Endothelial cell of umbilical vein (primary cell): Measurements from ENCODE around the gene TRPT1. TPM values are rescaled to one million over a fixed set of nuclear protein-coding genes. Genes with fewer than 3 reads are reported as not detected.

Experiments
- BruUV-seq: library from RNA; stranded (reverse); fragments of 400-500 nt; replicated peaks from 2 replicates; lab custom pipeline; 2021; lab: Mats Ljungman, UMichigan
- CTCF ChIA-PET: fragments of 300-600, 350-600 bp; sonication (Branson Sonifier 250); formaldehyde crosslinking; loops from one replicate; lab custom pipeline; 2021; ENCODE audit warnings: antibody characterized with exemption, inconsistent platforms; lab: Charles Lee
- POLR2A ChIA-PET: fragments of 300-600, 350-600 bp; sonication (Branson Sonifier 250); formaldehyde crosslinking; loops from one replicate; lab custom pipeline; 2021; ENCODE audit warnings: antibody characterized with exemption, inconsistent platforms; lab: Charles Lee
- DNase-seq: peaks from one replicate; pipeline ENCODE4 v3.0.0-alpha.2; 2011; ENCODE audit warnings: low read depth, low spot score
- FAIRE-seq: peaks from 2 replicates; lab custom pipeline; 2011; peaks lifted over from hg19 to GRCh38; lab: Jason Lieb, UNC
- H2AFZ ChIP-seq: 2 replicates; pipeline ENCODE4 v1.6.0; 2012; ENCODE audit warnings: low read depth, low read length, control low read depth, inconsistent platforms
- H3K27ac ChIP-seq: 2 replicates; pipeline ENCODE4 v1.5.1; 2011; ENCODE audit warnings: low read depth, mild to moderate bottlenecking, control low read depth, low read length, moderate library complexity; ENCODE audit not compliant: insufficient read depth
- H3K27me3 ChIP-seq, 2 experiments: 2 replicates each; pipeline versions ENCODE4 v1.6.0 to v1.6.1; 2011; ENCODE audit warnings: low read length in 2 of 2, mixed read lengths in 1 of 2; ENCODE audit not compliant: control insufficient read depth in 2 of 2, insufficient read depth in 2 of 2
- H3K36me3 ChIP-seq, 2 experiments: 2 replicates in 1 of 2; 3 replicates in 1 of 2; pipeline ENCODE4 v1.5.1; 2011; ENCODE audit warnings: low read length in 2 of 2, mild to moderate bottlenecking in 1 of 2, moderate library complexity in 1 of 2; ENCODE audit not compliant: control insufficient read depth in 2 of 2, insufficient read depth in 2 of 2; ENCODE audit errors: extremely low read depth in 1 of 2
- H3K4me1 ChIP-seq: 3 replicates; pipeline ENCODE4 v1.5.1; 2011; ENCODE audit warnings: mild to moderate bottlenecking, low read length; ENCODE audit not compliant: control insufficient read depth, insufficient read depth; ENCODE audit errors: extremely low read depth
- H3K4me2 ChIP-seq: 2 replicates; pipeline ENCODE4 v1.6.1; 2011; ENCODE audit warnings: low read length, control low read depth, mixed read lengths; ENCODE audit not compliant: insufficient read depth
- H3K4me3 ChIP-seq, 3 experiments: fragments of 200-600 bp in 1 of 3; sonication (generic), shearing (Covaris generic) in 1 of 3; replicated peaks in 1 of 3; 2 replicates each; pipeline ENCODE4 v1.5.1; 2011 to 2016; ENCODE audit warnings: control low read depth in 3 of 3, low read length in 3 of 3, mild to moderate bottlenecking in 2 of 3, inconsistent platforms in 1 of 3, low read depth in 1 of 3, moderate library complexity in 1 of 3; ENCODE audit not compliant: insufficient read depth in 1 of 3
- H3K79me2 ChIP-seq: 2 replicates; pipeline ENCODE4 v1.6.0; 2012; ENCODE audit warnings: low read length, inconsistent platforms; ENCODE audit not compliant: control insufficient read depth, insufficient read depth
- H3K9ac ChIP-seq: replicated peaks from 2 replicates; pipeline ENCODE3; 2011; ENCODE audit warnings: low read length, control low read depth; ENCODE audit not compliant: insufficient read depth; ENCODE audit errors: extremely low read depth
- H3K9me1 ChIP-seq: replicated peaks from 3 replicates; pipeline ENCODE4 v1.6.0; 2011; ENCODE audit warnings: mild to moderate bottlenecking, low read length; ENCODE audit not compliant: control insufficient read depth, insufficient read depth; ENCODE audit errors: extremely low read depth
- H3K9me3 ChIP-seq: replicated peaks from 2 replicates; pipeline ENCODE4 v1.5.1; 2012; ENCODE audit warnings: low read length, inconsistent platforms; ENCODE audit not compliant: control insufficient read depth, insufficient read depth
- H4K20me1 ChIP-seq: replicated peaks from 2 replicates; pipeline ENCODE3; 2011; ENCODE audit warnings: mild to moderate bottlenecking, low read length; ENCODE audit not compliant: control insufficient read depth, insufficient read depth; ENCODE audit errors: extremely low read depth
- EZH2 ChIP-seq: IDR thresholded peaks from 2 replicates; pipeline ENCODE4 v1.6.1; 2012; ENCODE audit warnings: borderline replicate concordance, low read depth, mild to moderate bottlenecking, moderate library complexity, low read length, inconsistent platforms; ENCODE audit not compliant: severe bottlenecking
- FOS ChIP-seq: IDR thresholded peaks from 2 replicates; pipeline ENCODE4 v1.6.1; 2011; ENCODE audit warnings: mild to moderate bottlenecking, low read length, moderate library complexity, borderline replicate concordance; ENCODE audit not compliant: insufficient read depth
- GATA2 ChIP-seq: IDR thresholded peaks from 2 replicates; pipeline ENCODE4 v1.7.0; 2011; ENCODE audit warnings: low read depth, mild to moderate bottlenecking, moderate library complexity, mixed read lengths, low read length; ENCODE audit not compliant: insufficient read length, insufficient read depth
- JUN ChIP-seq: IDR thresholded peaks from 2 replicates; pipeline ENCODE4 v1.6.1; 2011; ENCODE audit warnings: borderline replicate concordance, low read depth; ENCODE audit not compliant: insufficient read length, insufficient read depth
- MYC ChIP-seq: IDR thresholded peaks from one replicate; pipeline ENCODE4 v1.6.1; 2011; ENCODE audit warnings: mild to moderate bottlenecking, low read depth, low read length
- POLR2A ChIP-seq: IDR thresholded peaks from 2 replicates; pipeline ENCODE4 v1.6.1; 2012; ENCODE audit warnings: low read depth, mild to moderate bottlenecking, control low read depth, low read length
- POLR2AphosphoS5 ChIP-seq: IDR thresholded peaks from 2 replicates; pipeline ENCODE4 v1.6.1; 2012; ENCODE audit warnings: low read depth, mild to moderate bottlenecking, control low read depth, low read length, moderate library complexity; ENCODE audit not compliant: insufficient read depth
- dilution Hi-C: fragments of 300-500 bp; cut with MboI; formaldehyde crosslinking; loops from one replicate; pipeline ENCODE4 v1.15.0; 2019; ENCODE audit warnings: low sequenced_read_pairs; ENCODE audit not compliant: extremely low pct_ligation_motif_present
- intact Hi-C: fragments of 100-400 bp; cut with micrococcal nuclease; formaldehyde crosslinking; loops from one replicate; pipeline ENCODE4 v1.10.0; 2022
- polyA plus RNA-seq, 4 experiments: library from polyadenylated mRNA; depleted of rRNA in 3 of 4; stranded (reverse) in 3 of 4; unstranded in 1 of 4; fragments of >200 nt; gene quantifications; 2 replicates each; pipeline versions ENCODE4 v1.2.1 to v1.2.3, GENCODE V29; 2011 to 2012; ENCODE audit warnings: missing spikeins in 1 of 4
- total RNA-seq: library from RNA; stranded (reverse); gene quantifications from 2 replicates; pipeline ENCODE4 v1.2.3, GENCODE V29; 2021
- TF ChIP-seq, protein P1 (sequence below): IDR thresholded peaks from 2 replicates; pipeline ENCODE4 v1.6.1; 2011; ENCODE audit not compliant: insufficient read depth, insufficient read length
- TF ChIP-seq, protein P2 (sequence below), 2 donors: IDR thresholded peaks; 1 replicate in 1 of 2; 2 replicates in 1 of 2; pipeline ENCODE4 v1.5.1; 2011; ENCODE audit warnings: low read length in 2 of 2, mild to moderate bottlenecking in 2 of 2, moderate library complexity in 2 of 2, control low read depth in 1 of 2, inconsistent platforms in 1 of 2, low read depth in 1 of 2; ENCODE audit not compliant: insufficient read depth in 1 of 2; ENCODE audit errors: extremely low read depth in 1 of 2

TRPT1 gene
- total and polyA plus RNA-seq, 2 donors (not counting 3 experiments of a cell fraction or from before 2014, with no cell fraction given) = 26.2 to 56.6 TPM

DNA sequence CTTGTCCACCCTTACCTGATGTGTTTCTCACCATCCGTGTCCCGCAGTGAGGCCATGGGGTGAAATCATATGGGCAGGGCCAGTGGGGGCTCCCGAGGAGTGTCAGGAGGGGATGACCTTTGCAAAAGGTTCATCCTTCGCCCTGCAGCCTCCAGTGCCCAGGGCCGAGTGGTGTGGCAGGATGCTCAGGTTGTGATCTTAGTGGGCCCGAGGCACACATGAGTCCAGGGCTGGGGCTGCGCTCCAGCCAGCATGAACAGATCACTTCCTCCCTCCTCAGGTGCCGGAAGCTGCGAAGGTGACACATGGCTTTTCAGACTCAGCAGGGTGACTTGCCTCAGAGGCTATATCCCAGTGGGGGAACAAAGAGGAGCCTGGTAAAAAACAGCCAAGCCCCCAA is 12.1 kb upstream of the TRPT1 start:
- no peak overlapping the region for H3K4me3 ChIP-seq
- intact Hi-C loops = no loop called here
- H3K9me3 ChIP-seq = no peaks in the 10 kb centered on the region
- no peak for FAIRE-seq
- dilution Hi-C loops = no loop called here
- H3K4me1 ChIP-seq = peaks cover 18% of the 10 kb centered on the region
- H3K4me2 ChIP-seq = no peak overlapping the region
- peaks cover 6 to 10% of the 10 kb centered on the region in 2 experiments for H3K36me3 ChIP-seq
- DNase-seq = no peak
- H2AFZ ChIP-seq = no peak overlapping the region
- H4K20me1 ChIP-seq = no peaks in the 10 kb centered on the region
- ChIA-PET CTCF (interaction anchor here (1.6 to 2.2 kb wide), 2 partner anchors 7 to 12 kb away, joined by 4 to 6 read pairs; partner anchors contain the start of genes NUDT22 and TRPT1), POLR2A (no interaction called here)
- no TSS peak for BruUV-seq
- peaks cover 13% of the 10 kb centered on the region for H3K79me2 ChIP-seq
- H3K9ac ChIP-seq = no peak overlapping the region
- TF ChIP-seq POLR2AphosphoS5 = no peak
- TF ChIP-seq POLR2A = no peak
- TF ChIP-seq GATA2 = no peak
- TF ChIP-seq JUN = no peak
- TF ChIP-seq, protein P1, sequence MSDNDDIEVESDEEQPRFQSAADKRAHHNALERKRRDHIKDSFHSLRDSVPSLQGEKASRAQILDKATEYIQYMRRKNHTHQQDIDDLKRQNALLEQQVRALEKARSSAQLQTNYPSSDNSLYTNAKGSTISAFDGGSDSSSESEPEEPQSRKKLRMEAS = no peak
- TF ChIP-seq MYC = no peak
- TF ChIP-seq EZH2 = no peak
- TF ChIP-seq, protein P2, sequence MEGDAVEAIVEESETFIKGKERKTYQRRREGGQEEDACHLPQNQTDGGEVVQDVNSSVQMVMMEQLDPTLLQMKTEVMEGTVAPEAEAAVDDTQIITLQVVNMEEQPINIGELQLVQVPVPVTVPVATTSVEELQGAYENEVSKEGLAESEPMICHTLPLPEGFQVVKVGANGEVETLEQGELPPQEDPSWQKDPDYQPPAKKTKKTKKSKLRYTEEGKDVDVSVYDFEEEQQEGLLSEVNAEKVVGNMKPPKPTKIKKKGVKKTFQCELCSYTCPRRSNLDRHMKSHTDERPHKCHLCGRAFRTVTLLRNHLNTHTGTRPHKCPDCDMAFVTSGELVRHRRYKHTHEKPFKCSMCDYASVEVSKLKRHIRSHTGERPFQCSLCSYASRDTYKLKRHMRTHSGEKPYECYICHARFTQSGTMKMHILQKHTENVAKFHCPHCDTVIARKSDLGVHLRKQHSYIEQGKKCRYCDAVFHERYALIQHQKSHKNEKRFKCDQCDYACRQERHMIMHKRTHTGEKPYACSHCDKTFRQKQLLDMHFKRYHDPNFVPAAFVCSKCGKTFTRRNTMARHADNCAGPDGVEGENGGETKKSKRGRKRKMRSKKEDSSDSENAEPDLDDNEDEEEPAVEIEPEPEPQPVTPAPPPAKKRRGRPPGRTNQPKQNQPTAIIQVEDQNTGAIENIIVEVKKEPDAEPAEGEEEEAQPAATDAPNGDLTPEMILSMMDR (IDR thresholded peaks at IDR 0.05; ENCODE audit: extremely low read depth in 1 of 2, insufficient read depth in 1 of 2, low read depth in 1 of 2, low read length in 2 of 2) = no peak
- TF ChIP-seq FOS = no peak
- H3K27me3 ChIP-seq = no peaks in the 10 kb centered on the region
- no peak overlapping the region for H3K27ac ChIP-seq
- no peaks in the 10 kb centered on the region for H3K9me1 ChIP-seq
